Transverse colon (tissue), 3 donors: ENCODE data around the gene RSPH9.

Experiments
- CTCF ChIP-seq, 5 experiments: fragments of 200-600 bp in 3 of 5; fragments of 450-650 bp in 2 of 5; sonication (generic) in 3 of 5; IDR thresholded peaks; 1 replicate in 2 of 5; 2 replicates in 3 of 5; pipeline ENCODE4 v1.5.1; 2016 to 2017; ENCODE audit warnings: antibody characterized with exemption in 5 of 5, inconsistent platforms in 3 of 5, mild to moderate bottlenecking in 2 of 5, moderate library complexity in 1 of 5
- EP300 ChIP-seq: sonication (generic); formaldehyde crosslinking; IDR thresholded peaks from one replicate; pipeline ENCODE4 v1.6.1; 2017; ENCODE audit warnings: antibody characterized with exemption, low read depth

GRCh38 chr6:43680308-43681200 is 35.7 kb downstream of the RSPH9 start:
- no peak for TF ChIP-seq CTCF (IDR thresholded peaks at IDR 0.05)
- TF ChIP-seq EP300, result no peak
